A549 (cell line): ENCODE measurements around the gene CSGALNACT2.

ENCODE experiments used
- CHD2 ChIP-seq: fragments of 150-350 bp; IDR thresholded peaks from 2 replicates; pipeline ENCODE4 v1.6.1; 2014; ENCODE audit warnings: low read length; ENCODE audit not compliant: partially characterized antibody
- EP300 ChIP-seq, 2 experiments: fragments of >200 bp; sonication (Bioruptor Twin); formaldehyde crosslinking; IDR thresholded peaks; 2 replicates in 1 of 2; 3 replicates in 1 of 2; pipeline ENCODE4 v1.6.1; 2016 to 2017
- GATA3 ChIP-seq: IDR thresholded peaks from 2 replicates; pipeline ENCODE4 v1.6.1; 2012; ENCODE audit warnings: borderline replicate concordance
- HDAC2 ChIP-seq: fragments of 200-600 bp; sonication (generic); IDR thresholded peaks from 2 replicates; pipeline ENCODE4 v1.6.1; 2016
- KDM5A ChIP-seq: fragments of 200-600 bp; sonication (generic); IDR thresholded peaks from 2 replicates; pipeline ENCODE4 v1.6.1; 2016; ENCODE audit warnings: antibody characterized with exemption, mild to moderate bottlenecking
- MAFK ChIP-seq: fragments of 450-650 bp; IDR thresholded peaks from 2 replicates; pipeline ENCODE4 v1.6.1; 2014; ENCODE audit not compliant: partially characterized antibody
- POLR2A ChIP-seq: IDR thresholded peaks from 2 replicates; pipeline ENCODE4 v1.6.1; 2012; ENCODE audit warnings: mild to moderate bottlenecking, low read length
- SREBF2 ChIP-seq: fragments of 450-650 bp; IDR thresholded peaks from 2 replicates; pipeline ENCODE4 v1.6.1; 2014; ENCODE audit warnings: mild to moderate bottlenecking, moderate library complexity
- ZFP36 ChIP-seq: fragments of 450-650 bp; IDR thresholded peaks from 2 replicates; pipeline ENCODE4 v1.6.1; 2014; ENCODE audit warnings: borderline replicate concordance; ENCODE audit not compliant: partially characterized antibody
- ZSCAN20 ChIP-seq: fragments of 250-450 bp; sonication (Bioruptor Pico); IDR thresholded peaks from 2 replicates; pipeline ENCODE4 v1.8.0; 2022; ENCODE audit warnings: mild to moderate bottlenecking, moderate library complexity
- TF ChIP-seq, protein P1 (sequence below): fragments of >200 bp; sonication (Bioruptor Twin); formaldehyde crosslinking; IDR thresholded peaks from 3 replicates; pipeline ENCODE4 v1.5.1; 2016

DNA sequence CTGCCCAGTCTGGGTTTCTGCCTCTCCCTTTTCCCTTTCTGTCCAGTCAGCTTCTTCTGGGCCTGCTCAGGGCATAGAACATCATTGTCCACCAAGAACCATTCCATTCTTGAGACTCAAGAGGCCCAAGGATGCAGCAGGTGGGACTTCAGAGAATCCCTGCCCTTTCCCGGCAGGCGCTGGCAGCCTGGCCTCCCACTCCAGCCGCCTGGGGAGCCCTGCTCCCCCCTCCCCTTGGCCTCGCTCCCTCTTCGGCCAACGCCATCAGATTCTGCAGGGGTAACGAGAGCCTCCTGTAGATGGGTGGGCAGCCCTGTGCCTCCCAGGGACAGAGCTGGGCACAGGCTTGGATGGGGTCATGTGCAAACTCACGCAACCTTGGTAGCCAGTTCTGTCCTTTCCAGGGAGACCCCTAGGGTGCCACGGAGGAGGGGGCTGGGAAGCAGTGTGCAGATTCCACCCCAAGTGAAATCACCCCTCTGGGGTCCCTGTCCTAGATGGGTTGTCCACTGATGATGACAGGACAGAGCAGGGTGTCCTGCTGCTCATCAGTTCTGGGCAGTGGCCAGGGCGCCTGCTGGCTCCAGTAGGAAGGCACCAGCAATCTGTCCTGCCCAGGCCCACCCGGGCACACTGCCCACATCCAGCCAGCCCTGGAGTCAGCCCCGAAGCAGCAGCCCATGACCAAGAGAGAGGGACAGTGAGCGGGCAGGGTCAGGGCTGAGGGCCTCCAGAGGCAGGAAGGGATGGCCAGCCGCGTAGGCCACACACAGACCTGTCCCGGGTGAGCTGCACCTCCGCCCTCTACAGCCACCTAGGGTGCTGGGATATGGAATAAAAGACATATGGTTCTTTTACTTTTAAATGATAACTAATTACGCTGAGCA is 80.9 kb downstream of the CSGALNACT2 start:
- TF ChIP-seq, protein P1, sequence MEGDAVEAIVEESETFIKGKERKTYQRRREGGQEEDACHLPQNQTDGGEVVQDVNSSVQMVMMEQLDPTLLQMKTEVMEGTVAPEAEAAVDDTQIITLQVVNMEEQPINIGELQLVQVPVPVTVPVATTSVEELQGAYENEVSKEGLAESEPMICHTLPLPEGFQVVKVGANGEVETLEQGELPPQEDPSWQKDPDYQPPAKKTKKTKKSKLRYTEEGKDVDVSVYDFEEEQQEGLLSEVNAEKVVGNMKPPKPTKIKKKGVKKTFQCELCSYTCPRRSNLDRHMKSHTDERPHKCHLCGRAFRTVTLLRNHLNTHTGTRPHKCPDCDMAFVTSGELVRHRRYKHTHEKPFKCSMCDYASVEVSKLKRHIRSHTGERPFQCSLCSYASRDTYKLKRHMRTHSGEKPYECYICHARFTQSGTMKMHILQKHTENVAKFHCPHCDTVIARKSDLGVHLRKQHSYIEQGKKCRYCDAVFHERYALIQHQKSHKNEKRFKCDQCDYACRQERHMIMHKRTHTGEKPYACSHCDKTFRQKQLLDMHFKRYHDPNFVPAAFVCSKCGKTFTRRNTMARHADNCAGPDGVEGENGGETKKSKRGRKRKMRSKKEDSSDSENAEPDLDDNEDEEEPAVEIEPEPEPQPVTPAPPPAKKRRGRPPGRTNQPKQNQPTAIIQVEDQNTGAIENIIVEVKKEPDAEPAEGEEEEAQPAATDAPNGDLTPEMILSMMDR: no peak
- TF ChIP-seq GATA3 (no peak), CHD2 (no peak), ZFP36 (no peak), MAFK (peak; percentile 27), EP300 (IDR thresholded peaks at IDR 0.05) (no peak), ZSCAN20 (CRISPR knock-in tag) (no peak), POLR2A (no peak), HDAC2 (no peak), SREBF2 (no peak), KDM5A (no peak)
